GM12878 (cell line): ENCODE data around the gene LMOD1. TPM values are rescaled to one million over a fixed set of nuclear protein-coding genes. Genes with fewer than 3 reads are reported as not detected.

ENCODE experiments used
- ATAC-seq: fragments of 200-7000 bp; cut with Tn5 transposase; 3 replicates; pipeline ENCODE4 v1.9.1; 2020; ENCODE audit warnings: mild to moderate bottlenecking, moderate library complexity
- BruUV-seq: library from RNA; stranded (reverse); fragments of 400-500 nt; replicated peaks from 2 replicates; lab custom pipeline; 2021; lab: Mats Ljungman, UMichigan
- CTCF ChIA-PET: fragments of 300-600 bp; sonication (Branson Sonifier 250); formaldehyde crosslinking; extraction: SDS; loops from one replicate; lab custom pipeline; 2021; ENCODE audit warnings: inconsistent platforms; lab: Yijun Ruan, JAX
- POLR2A ChIA-PET: fragments of 350-600 bp; formaldehyde crosslinking; extraction: SDS; loops from one replicate; lab custom pipeline; 2021; ENCODE audit warnings: inconsistent platforms; lab: Charles Lee
- RAD21 ChIA-PET: fragments of 300-600 bp; sonication (Branson Sonifier 250); formaldehyde crosslinking; loops from one replicate; lab custom pipeline; 2023; ENCODE audit warnings: antibody characterized with exemption; ENCODE audit not compliant: unreplicated experiment; lab: Charles Lee
- SMC1A ChIA-PET: fragments of 300-600 bp; sonication (Branson Sonifier 250); formaldehyde crosslinking; loops from one replicate; lab custom pipeline; 2023; ENCODE audit not compliant: unreplicated experiment, uncharacterized antibody; lab: Charles Lee
- DNase-seq: peaks from one replicate; pipeline ENCODE4 v3.0.0-alpha.2; 2011; ENCODE audit warnings: low read depth, low spot score
- FAIRE-seq: peaks from 3 replicates; lab custom pipeline; 2011; peaks lifted over from hg19 to GRCh38; lab: Jason Lieb, UNC
- H2AFZ ChIP-seq: 2 replicates; pipeline ENCODE4 v1.6.0; 2011; ENCODE audit warnings: low read depth, low read length, control low read depth; ENCODE audit not compliant: control insufficient read depth
- H3K27ac ChIP-seq: 2 replicates; pipeline ENCODE4 v1.5.1; 2011; ENCODE audit warnings: control low read depth; ENCODE audit not compliant: control insufficient read depth, insufficient read depth
- H3K27me3 ChIP-seq, 2 experiments: replicated peaks in 1 of 2; 2 replicates each; pipeline versions ENCODE4 v1.6.0 to v1.6.1; 2011; ENCODE audit warnings: low read length in 1 of 2; ENCODE audit not compliant: control insufficient read depth in 2 of 2, insufficient read depth in 2 of 2
- H3K36me3 ChIP-seq, 2 experiments: 2 replicates each; pipeline ENCODE4 v1.5.1; 2011; ENCODE audit warnings: low read length in 1 of 2; ENCODE audit not compliant: control insufficient read depth in 2 of 2, insufficient read depth in 2 of 2
- H3K4me1 ChIP-seq: 2 replicates; pipeline ENCODE4 v1.6.1; 2011; ENCODE audit warnings: mild to moderate bottlenecking, low read length, moderate library complexity, mixed read lengths; ENCODE audit not compliant: control insufficient read depth, insufficient read depth
- H3K4me2 ChIP-seq: 2 replicates; pipeline ENCODE4 v1.6.0; 2011; ENCODE audit warnings: control low read depth; ENCODE audit not compliant: control insufficient read depth, insufficient read depth
- H3K4me3 ChIP-seq: fragments of 200-600 bp; sonication (generic); 2 replicates; pipeline ENCODE4 v1.5.1; 2016
- H3K79me2 ChIP-seq: 2 replicates; pipeline ENCODE4 v1.6.0; 2011; ENCODE audit warnings: low read length; ENCODE audit not compliant: control insufficient read depth, insufficient read depth
- H3K9ac ChIP-seq: 2 replicates; pipeline ENCODE4 v1.8.0; 2011; ENCODE audit warnings: low read length, control low read depth, mixed read lengths; ENCODE audit not compliant: control insufficient read depth, insufficient read depth
- H3K9me3 ChIP-seq: replicated peaks from 3 replicates; pipeline ENCODE4 v1.5.1; 2011; ENCODE audit warnings: mild to moderate bottlenecking, low read length; ENCODE audit not compliant: control insufficient read depth, insufficient read depth
- H4K20me1 ChIP-seq: 2 replicates; pipeline ENCODE4 v1.6.0; 2011; ENCODE audit not compliant: control insufficient read depth, insufficient read depth
- ASH2L ChIP-seq: fragments of 300-600, 200-600 bp; sonication (generic); IDR thresholded peaks from 2 replicates; pipeline ENCODE4 v1.6.1; 2017; ENCODE audit warnings: low read depth, mild to moderate bottlenecking, borderline replicate concordance
- BHLHE40 ChIP-seq, 2 experiments: fragments of 450-650 bp in 1 of 2; IDR thresholded peaks; 2 replicates each; pipeline ENCODE4 v1.6.1; 2011 to 2017; ENCODE audit warnings: low read depth in 2 of 2, borderline replicate concordance in 1 of 2, improper control_type of control experiment in 1 of 2, low read length in 1 of 2, mild to moderate bottlenecking in 1 of 2
- KDM1A ChIP-seq: fragments of 200-600 bp; sonication (generic); IDR thresholded peaks from 2 replicates; pipeline ENCODE4 v1.6.1; 2016; ENCODE audit warnings: borderline replicate concordance
- LARP7 ChIP-seq: fragments of 450-650 bp; IDR thresholded peaks from 2 replicates; pipeline ENCODE4 v1.6.1; 2017; ENCODE audit warnings: mild to moderate bottlenecking
- MLLT1 ChIP-seq: fragments of 450-650 bp; IDR thresholded peaks from 2 replicates; pipeline ENCODE4 v1.6.1; 2016; ENCODE audit warnings: mild to moderate bottlenecking
- NRF1 ChIP-seq: conservative IDR thresholded peaks from 2 replicates; pipeline ENCODE4 v1.6.1; 2011; ENCODE audit warnings: mild to moderate bottlenecking, low read depth, low read length, improper control_type of control experiment
- PRDM15 ChIP-seq: fragments of 450-650 bp; formaldehyde crosslinking; IDR thresholded peaks from 2 replicates; pipeline ENCODE4 v1.4.0; 2020; ENCODE audit warnings: mild to moderate bottlenecking, moderate library complexity
- RAD21 ChIP-seq: IDR thresholded peaks from 2 replicates; pipeline ENCODE4 v1.6.1; 2011; ENCODE audit warnings: mild to moderate bottlenecking, low read depth, low read length, moderate library complexity; ENCODE audit not compliant: insufficient read depth
- RCOR1 ChIP-seq: conservative IDR thresholded peaks from 2 replicates; pipeline ENCODE4 v1.6.1; 2012; ENCODE audit warnings: low read depth, low read length, improper control_type of control experiment
- SIX5 ChIP-seq: IDR thresholded peaks from 2 replicates; pipeline ENCODE4 v1.6.1; 2011; ENCODE audit warnings: mild to moderate bottlenecking, low read depth, low read length, moderate library complexity; ENCODE audit not compliant: severe bottlenecking
- SRF ChIP-seq, 2 experiments: IDR thresholded peaks; 2 replicates each; pipeline ENCODE4 v1.6.1; 2011; ENCODE audit warnings: low read depth in 2 of 2, low read length in 2 of 2, mild to moderate bottlenecking in 1 of 2, moderate library complexity in 1 of 2
- STAT3 ChIP-seq: IDR thresholded peaks from 2 replicates; pipeline ENCODE4 v1.6.1; 2011; ENCODE audit warnings: low read depth, low read length, improper control_type of control experiment
- TBL1XR1 ChIP-seq: IDR thresholded peaks from 2 replicates; pipeline ENCODE4 v1.6.1; 2012; ENCODE audit warnings: low read depth, low read length, improper control_type of control experiment
- ZBED1 ChIP-seq: IDR thresholded peaks from 2 replicates; pipeline ENCODE4 v1.6.1; 2016; ENCODE audit warnings: borderline replicate concordance
- ZBTB33 ChIP-seq: fragments of 450-650 bp; IDR thresholded peaks from 2 replicates; pipeline ENCODE4 v1.6.1; 2017; ENCODE audit warnings: mild to moderate bottlenecking
- ZNF217 ChIP-seq: fragments of 450-650 bp; IDR thresholded peaks from 2 replicates; pipeline ENCODE4 v1.6.1; 2017; ENCODE audit warnings: antibody characterized with exemption, mild to moderate bottlenecking
- WGBS: methylation state at CpG from one replicate; pipeline ENCODE4 v1.1.6; 2016; ENCODE audit warnings: low lambda C conversion rate; ENCODE audit not compliant: insufficient replicate concordance, insufficient coverage; ENCODE audit errors: missing lambda C conversion rate; 5-methylcytosine and 5-hydroxymethylcytosine counted together
- in situ Hi-C: fragments of 300-500 bp; cut with MboI; formaldehyde crosslinking; loops from 9 replicates; pipeline ENCODE4 v1.14.3; 2018; ENCODE audit warnings: mixed read lengths
- intact Hi-C: fragments of 100-400 bp; cut with micrococcal nuclease; formaldehyde crosslinking; loops from one replicate; pipeline ENCODE4 v1.14.2; 2022; ENCODE audit not compliant: unreplicated experiment
- polyA plus RNA-seq, 11 experiments: library from polyadenylated mRNA; depleted of rRNA in 4 of 11; unstranded in 6 of 11; stranded (reverse) in 5 of 11; fragments of >200 nt; fragmentation: Nextera tagmentation in 4 of 11; fragmentation: Illumina TruSeq in 1 of 11; extraction: Ambion mirVana in 4 of 11; extraction: Trizol in 1 of 11; gene quantifications; 1 replicate in 1 of 11; 2 replicates in 10 of 11; pipeline versions ENCODE4 v1.2.1 to v1.2.3, GENCODE V29; 2011 to 2016; ENCODE audit warnings: inconsistent platforms in 2 of 11, missing spikeins in 2 of 11, low read depth in 1 of 11
- total RNA-seq, 4 experiments: library from RNA; depleted of rRNA in 3 of 4; stranded (reverse); fragments of >200 nt in 3 of 4; fragmentation: Illumina TruSeq in 1 of 4; extraction: Trizol in 1 of 4; gene quantifications; 2 replicates each; pipeline versions ENCODE4 v1.2.1 to v1.2.3, GENCODE V29; 2013 to 2021

Gene LMOD1
- total and polyA plus RNA-seq, 10 of the 15 experiments (the other 5 are each of a cell fraction or from before 2014, with no cell fraction given) = 0.15 TPM; not detected in 9

GRCh38 chr1:201955009-201955728, 8.8 kb upstream of the LMOD1 start, which contains the start of gene TIMM17A:
Gene TIMM17A, plus strand, starts transcription at chr1:201955503. Its CDS starts 24 bp downstream, at chr1:201955527.
- peak within 1 kb of the TSS; percentile 91 for H3K27ac ChIP-seq
- no TSS peak for BruUV-seq
- no peaks in the 10 kb centered on the region for H3K9me3 ChIP-seq
- H2AFZ ChIP-seq = peak within 1 kb of the TSS; percentile 96
- CTCF ChIA-PET = interaction anchor here (1.0 to 3.8 kb wide), 5 partner anchors 18 to 180 kb away, joined by 3 to 17 read pairs (median 3); no protein-coding TSS in a partner anchor
- RAD21 ChIA-PET = interaction anchor here (1.1 kb wide), 2 partner anchors 60 to 1013 kb away, joined by 3 read pairs; no protein-coding TSS in a partner anchor
- H3K27me3 ChIP-seq = no peaks in the 10 kb centered on the region
- intact Hi-C loops (loop anchor here (2.0 kb wide), 1 partner anchor 28 kb away; the partner anchor contains the start of gene RNPEP), in situ Hi-C loops (no loop called here)
- WGBS = under 1% methylated on average over 36 of the region's 43 CpGs
- peaks cover 26% of the 10 kb centered on the region for H3K79me2 ChIP-seq
- peak within 1 kb of the TSS; percentile 76 for H3K4me2 ChIP-seq
- peak within 1 kb of the TSS; percentile 91 for H3K4me3 ChIP-seq
- DNase-seq (peak; percentile 91), FAIRE-seq (peak; percentile 97), ATAC-seq (peak; percentile 100)
- H3K36me3 ChIP-seq = peaks cover 0 to 15% of the 10 kb centered on the region in 2 experiments
- SMC1A ChIA-PET = interaction anchor here (0.9 to 1.7 kb wide), 3 partner anchors 10 to 59 kb away, joined by 3 to 5 read pairs (median 3); no protein-coding TSS in a partner anchor
- H4K20me1 ChIP-seq = no peaks in the 10 kb centered on the region
- peak within 1 kb of the TSS; percentile 100 for H3K9ac ChIP-seq
- POLR2A ChIA-PET = interaction anchor here (0.7 to 2.1 kb wide), 9 partner anchors 9 to 191 kb away, joined by 3 to 12 read pairs (median 4); no protein-coding TSS in a partner anchor
- H3K4me1 ChIP-seq = no peaks in the 10 kb centered on the region; the same call in 1 of the 2 replicates
- TF ChIP-seq MLLT1 (peak; percentile 95), SIX5 (no peak), STAT3 (0 out of 2 replicates have a peak, but pooled peaks have one; percentile 45), ZBTB33 (no peak), KDM1A (no peak), TBL1XR1 (peak; percentile 47; the same call in 1 of the 2 replicates), ASH2L (no peak), PRDM15 (no peak), RAD21 (no peak), RCOR1 (no peak), NRF1 (no peak), LARP7 (peak; percentile 85; the same call in 1 of the 2 replicates), ZNF217 (no peak), ZBED1 (0 out of 2 replicates have a peak, but pooled peaks have one; percentile 36), SRF (IDR thresholded peaks at IDR 0.05; ENCODE audit: low read depth in 2 of 2, low read length in 2 of 2) (no peak), BHLHE40 (IDR thresholded peaks at IDR 0.05; ENCODE audit: borderline replicate concordance in 1 of 2, low read depth in 2 of 2, low read length in 1 of 2) (peak; percentile 43 to 78)
